ENCODE results near the gene ARRB1.

DNA sequence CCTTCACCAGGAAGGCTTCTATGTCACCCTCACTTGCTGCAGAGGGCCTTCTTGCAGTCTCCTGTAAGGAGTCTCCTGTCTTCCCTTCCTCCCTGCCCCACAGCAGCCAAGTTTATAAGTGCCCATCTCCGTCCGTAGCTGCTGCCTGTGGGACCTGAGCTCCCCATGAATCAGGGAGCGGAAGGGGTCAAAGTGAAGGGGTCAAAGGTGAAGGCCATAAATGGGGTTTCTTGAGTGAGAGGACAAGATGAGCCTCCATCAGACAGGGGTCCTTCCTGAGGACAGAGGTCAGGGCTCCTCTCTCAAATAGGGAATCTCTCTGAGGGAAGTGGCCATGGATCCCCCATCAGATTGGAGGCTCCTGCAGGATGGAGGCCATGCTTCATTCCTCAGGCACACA lies 44.4 kb downstream of the ARRB1 start:
- TF ChIP-seq CTCF (IDR thresholded peaks at IDR 0.05) (no peak), ZFX (IDR thresholded peaks at IDR 0.05; ENCODE audit: borderline replicate concordance) (no peak)

All from 22Rv1 (cell line).